Posterior vena cava (tissue), 2 donors: ENCODE measurements around the gene VSTM1. TPM values are rescaled to one million over a fixed set of nuclear protein-coding genes. Genes with fewer than 3 reads are reported as not detected.
"Not testable (repeated sequence)": the region's sequence is repeated elsewhere in the genome, so short reads cannot be mapped to it uniquely, and the experiment has no call there.

Experiments
- DNase-seq: peaks from one replicate; pipeline ENCODE4 v3.0.0-alpha.2; 2020; ENCODE audit warnings: low spot score
- intact Hi-C, 2 donors: fragments of 100-400 bp; cut with DNase I; formaldehyde crosslinking; loops; one replicate each; pipeline versions ENCODE4 v1.14.1 to v1.14.2; 2022 to 2023
- long read RNA-seq, 2 donors: library from polyadenylated mRNA; unstranded; transcript quantifications; one replicate each; pipeline ENCODE4 v2.0.0, GENCODE V29; 2020 to 2021
- total RNA-seq, 2 donors: library from RNA; stranded (reverse); fragmentation: NEBNext Ultra II Directional; extraction: Animal tissue kit (Norgen Biotek cat#: 25700); gene quantifications; one replicate each; pipeline ENCODE4 v1.2.1, GENCODE V29; 2021
- donor health status: DM: yes; HTN: yes; CAD: no.
- donor health status: DM: yes; HTN: yes; CAD: no.

Gene VSTM1
- total RNA-seq, result under 1 TPM in 1 of 2 donors, not detected in 1; 0.60 TPM
- long read RNA-seq, donor 1, result 0 reads
- long read RNA-seq, donor 2, result 0 reads

- intact Hi-C loops, result no loop called here
- DNase-seq, result no peak
Measured at GRCh38 chr19:54063350-54064116, at the start of gene VSTM1. Gene VSTM1, minus strand, starts transcription at chr19:54063897. Its CDS starts 120 bp downstream, at chr19:54063777.

- intact Hi-C loops, result no loop called here
- no peak for DNase-seq
Measured at GRCh38 chr19:54109651-54110050, 46.0 kb upstream of the VSTM1 start.

GRCh38 chr19:54108496-54108895 is 44.8 kb upstream of the VSTM1 start:
- no peak for DNase-seq
- intact Hi-C loops, result no loop called here

GRCh38 chr19:54107876-54108490 is 44.3 kb upstream of the VSTM1 start:
- intact Hi-C loops, result no loop called here
- peak; percentile 64 for DNase-seq

GRCh38 chr19:54106716-54107115 is 43.0 kb upstream of the VSTM1 start:
- DNase-seq, result no peak
- intact Hi-C loops, result no loop called here

GRCh38 chr19:54105796-54106195 is 42.1 kb upstream of the VSTM1 start:
- DNase-seq, result no peak

GRCh38 chr19:54104998-54105715 is 41.5 kb upstream of the VSTM1 start:
- intact Hi-C loops, result no loop called here
- DNase-seq, result no peak

More at GRCh38 chr19:54105796-54106195, 42.1 kb upstream of the VSTM1 start:
- intact Hi-C loops, result no loop called here

GRCh38 chr19:54102421-54103169 is 38.9 kb upstream of the VSTM1 start, which contains the start of gene NDUFA3:
Gene NDUFA3, plus strand, starts transcription at chr19:54102855. Its CDS starts 24 bp downstream, at chr19:54102879.
- intact Hi-C loops, result no loop called here
- peak; percentile 99 for DNase-seq

GRCh38 chr19:54100561-54100960 is 36.9 kb upstream of the VSTM1 start, which contains the start of gene OSCAR:
Gene OSCAR, minus strand, starts transcription at chr19:54100803. Its CDS starts 11 bp downstream, at chr19:54100792.
- DNase-seq, result no peak
- intact Hi-C loops, result no loop called here

GRCh38 chr19:54099903-54100255 is 36.2 kb upstream of the VSTM1 start:
- intact Hi-C loops, DNase-seq: not testable (repeated sequence)

GRCh38 chr19:54099190-54099902 is 35.6 kb upstream of the VSTM1 start:
- DNase-seq, result no peak
- intact Hi-C loops, result no loop called here

- no peak for DNase-seq
- intact Hi-C loops, result no loop called here
Measured at GRCh38 chr19:54096617-54097106, 33.0 kb upstream of the VSTM1 start.

GRCh38 chr19:54095859-54096616 is 32.3 kb upstream of the VSTM1 start:
- intact Hi-C loops, result not testable (repeated sequence)
- peak; percentile 84 for DNase-seq

- DNase-seq, result no peak
Measured at GRCh38 chr19:54095136-54095858, 31.6 kb upstream of the VSTM1 start.

GRCh38 chr19:54094426-54095000 is 30.8 kb upstream of the VSTM1 start:
- intact Hi-C loops, result no loop called here
- no peak for DNase-seq

More at GRCh38 chr19:54095136-54095858, 31.6 kb upstream of the VSTM1 start:
- intact Hi-C loops, result no loop called here

- intact Hi-C loops, result no loop called here
- DNase-seq, result no peak
Measured at GRCh38 chr19:54084410-54084809, 20.7 kb upstream of the VSTM1 start.

GRCh38 chr19:54081032-54081431 is 17.3 kb upstream of the VSTM1 start, which contains the start of gene TARM1:
Gene TARM1, minus strand, starts transcription at chr19:54081365. Its CDS starts 25 bp downstream, at chr19:54081340.
- intact Hi-C loops, result no loop called here

More at GRCh38 chr19:54081032-54081431, 17.3 kb upstream of the VSTM1 start, which contains the start of gene TARM1:
- no peak for DNase-seq
